Measurements from ENCODE around the gene KLF3. TPM values are rescaled to one million over a fixed set of nuclear protein-coding genes. Genes with fewer than 3 reads are reported as not detected.

KLF3 gene
- total RNA-seq (2012; rRNA removed) (8.2 and 9.4 TPM in 2 replicates), polyA plus RNA-seq (2012; rRNA removed) (11.6 and 12.6 TPM in 2 replicates), Bru-seq, nascent RNA (percentile 88 among the genes with signal in this experiment), BruChase-seq, experiment 1, labeled RNA remaining after a 6-hour chase (percentile 64 among the genes with signal in this experiment), BruChase-seq, experiment 2, labeled RNA remaining after a 2-hour chase (percentile 82 among the genes with signal in this experiment)
- polyA plus RNA-seq (2012; cell fraction: cytosol; rRNA removed), result 5.3 and 7.2 TPM in 2 replicates
- 8.7 and 26.7 TPM in 2 replicates for polyA plus RNA-seq (2012; cell fraction: nucleus; rRNA removed; ENCODE audit: low replicate concordance)
- long read RNA-seq, full-length matches to known transcripts, result 18 of 30 reads
- long read RNA-seq, partial matches to known transcripts, result 8 of 30 reads
- long read RNA-seq, other reads (novel, unspliced or antisense), result 4 of 30 reads

GRCh38 chr4:38663801-38664705, at the start of gene KLF3:
Gene KLF3, plus strand, starts transcription at chr4:38664199. Its CDS starts 16,427 bp downstream, at chr4:38680626.
- H3K27ac ChIP-seq (ENCODE audit: insufficient read depth, low read length), result peak within 1 kb of the TSS; percentile 97
- peak within 1 kb of the TSS; percentile 73 to 80; a peak in 2 of 4 replicates for H4K8ac ChIP-seq (ENCODE audit: low read depth in 2 of 2, low read length in 2 of 2)
- dilution Hi-C loops (cut with HindIII; ENCODE audit: low sequenced_read_pairs, unreplicated experiment) (no loop called here), intact Hi-C loops (cut with micrococcal nuclease) (loop anchor here (2.0 kb wide), 1 partner anchor 99 kb away; no protein-coding TSS in a partner anchor), in situ Hi-C loops (cut with MboI; ENCODE audit: low sequenced_read_pairs) (no loop called here)
- peak within 1 kb of the TSS; percentile 84 for H3K4me2 ChIP-seq (ENCODE audit: low read depth, low read length)
- no peak within 1 kb of the TSS for H2BK20ac ChIP-seq (ENCODE audit: low read depth, low read length)
- peaks cover 5% of the 10 kb centered on the region for H3K4me1 ChIP-seq (ENCODE audit: control insufficient read depth, insufficient read depth, low read length)
- H4K91ac ChIP-seq (ENCODE audit: insufficient read depth, low read depth, low read length), result peak within 1 kb of the TSS; percentile 66
- peak within 1 kb of the TSS; percentile 30; the same call in 1 of the 2 replicates for H2BK120ac ChIP-seq (ENCODE audit: low read depth, low read length)
- H3K27me3 ChIP-seq (ENCODE audit: control insufficient read depth, insufficient read depth, low read length), result no peaks in the 10 kb centered on the region; the same call in 1 of the 2 replicates
- no peaks in the 10 kb centered on the region for H3K36me3 ChIP-seq (ENCODE audit: control insufficient read depth, insufficient read depth, low read length)
- ChIA-PET CTCF (no interaction called here), POLR2A (ENCODE audit: unreplicated experiment) (interaction anchor here (0.6 kb wide), 2 partner anchors 10 to 484 kb away, joined by 4 to 9 read pairs; no protein-coding TSS in a partner anchor)
- BruUV-seq (replicated peaks), result no TSS peak
- DNase-seq, result peak; percentile 82
- ATAC-seq (ENCODE audit: low read depth), result peak; percentile 80
- peak within 1 kb of the TSS; percentile 95 for H2BK5ac ChIP-seq (ENCODE audit: low read depth, low read length, poor library complexity, severe bottlenecking)
- peak within 1 kb of the TSS; percentile 48 for H3K14ac ChIP-seq (replicated peaks; ENCODE audit: low read depth, low read length)
- H2AK9ac ChIP-seq (replicated peaks; ENCODE audit: low read depth, low read length, poor library complexity), result peak within 1 kb of the TSS; percentile 88
- H4K5ac ChIP-seq (ENCODE audit: low read depth, low read length), result peak within 1 kb of the TSS; percentile 69
- H4K20me1 ChIP-seq (ENCODE audit: insufficient read depth, low read length), result peaks cover 5% of the 10 kb centered on the region; the same call in 1 of the 2 replicates
- H3K79me1 ChIP-seq (ENCODE audit: low read depth in 1 of 2, low read length in 2 of 2), result peaks cover 3 to 15% of the 10 kb centered on the region in 2 experiments; a peak in 3 of 4 replicates
- H2AK5ac ChIP-seq (ENCODE audit: low read depth, low read length), result peak within 1 kb of the TSS; percentile 72
- peak within 1 kb of the TSS; percentile 85 for H3K4ac ChIP-seq (ENCODE audit: low read depth, low read length)
- H3K56ac ChIP-seq (ENCODE audit: extremely low read depth, insufficient read depth, low read length), result peak within 1 kb of the TSS; percentile 79; the same call in 1 of the 2 replicates
- TF ChIP-seq CHD1 (IDR thresholded peaks at IDR 0.05; ENCODE audit: low read depth, low read length) (peak; percentile 67; the same call in 1 of the 2 replicates), MAZ (IDR thresholded peaks at IDR 0.05; ENCODE audit: borderline replicate concordance, low read depth, low read length) (peak; percentile 66; the same call in 1 of the 2 replicates), MXI1 (IDR thresholded peaks at IDR 0.05; ENCODE audit: borderline replicate concordance, low read depth, low read length) (no peak), MAFK (IDR thresholded peaks at IDR 0.05; ENCODE audit: low read depth, low read length) (no peak), POLR2A (IDR thresholded peaks at IDR 0.05; ENCODE audit: low read depth, low read length) (peak; percentile 88), USF2 (IDR thresholded peaks at IDR 0.05; ENCODE audit: low read depth, low read length) (peak; percentile 86), BHLHE40 (IDR thresholded peaks at IDR 0.05; ENCODE audit: low read depth, low read length) (0 out of 2 replicates have a peak, but pooled peaks have one; percentile 36), RFX5 (IDR thresholded peaks at IDR 0.05; ENCODE audit: low read depth, low read length) (no peak), CEBPB (IDR thresholded peaks at IDR 0.05; ENCODE audit: low read depth, low read length) (no peak)
- peak within 1 kb of the TSS; percentile 42; the same call in 1 of the 2 replicates for H3K18ac ChIP-seq (ENCODE audit: low read depth, low read length)
- peak within 1 kb of the TSS; percentile 86 for H3K9ac ChIP-seq (ENCODE audit: low read depth, low read length)
- 0% methylated on average over 30 of the region's 110 CpGs; no CpG with 5 or more reads in 1 of the 2 experiments for WGBS, 2 experiments (ENCODE audit: extremely low coverage in 2 of 2, insufficient read length in 1 of 2)
- peak within 1 kb of the TSS; percentile 89 for H3K23ac ChIP-seq (ENCODE audit: low read depth, low read length)
- peaks cover 5% of the 10 kb centered on the region; the same call in 1 of the 2 replicates for H3K9me1 ChIP-seq (ENCODE audit: insufficient read depth, low read length)
- H2BK15ac ChIP-seq (ENCODE audit: low read depth, low read length), result no peak within 1 kb of the TSS
- H3K4me3 ChIP-seq (ENCODE audit: insufficient read depth, low read depth, low read length), result peak within 1 kb of the TSS; percentile 77
- H3K9me3 ChIP-seq (ENCODE audit: control insufficient read depth, insufficient read depth, low read length), result no peaks in the 10 kb centered on the region
- H2AFZ ChIP-seq (replicated peaks; ENCODE audit: low read length, poor library complexity), result peak within 1 kb of the TSS; percentile 95
